ENCODE results near the gene EXOSC7. TPM values are rescaled to one million over a fixed set of nuclear protein-coding genes. Genes with fewer than 3 reads are reported as not detected.

The EXOSC7 gene
- total RNA-seq, 1 experiment from 2014 or later = 43.4 TPM

- DNase-seq (ENCODE audit: low read depth) = peak; percentile 33
Measured at GRCh38 chr3:44992555-44993470, 16.8 kb downstream of the EXOSC7 start.

GRCh38 chr3:44993471-44994205 is 17.6 kb downstream of the EXOSC7 start:
- peak; percentile 92 for DNase-seq (ENCODE audit: low read depth)

- peak; percentile 55 for DNase-seq (ENCODE audit: low read depth)
Measured at GRCh38 chr3:44995142-44995770, 19.2 kb downstream of the EXOSC7 start.

- no peak for DNase-seq (ENCODE audit: low read depth)
Measured at GRCh38 chr3:44996556-44996969, 20.5 kb downstream of the EXOSC7 start.

GRCh38 chr3:44999782-45000181 is 23.7 kb downstream of the EXOSC7 start:
- DNase-seq (ENCODE audit: low read depth) = no peak

- no peak for DNase-seq (ENCODE audit: low read depth)
Measured at GRCh38 chr3:45000823-45001222, 24.8 kb downstream of the EXOSC7 start.

- no peak for DNase-seq (ENCODE audit: low read depth)
Measured at GRCh38 chr3:45001738-45002137, 25.7 kb downstream of the EXOSC7 start.

- no peak for DNase-seq (ENCODE audit: low read depth)
Measured at GRCh38 chr3:45002139-45002660, 26.2 kb downstream of the EXOSC7 start.

GRCh38 chr3:45002720-45003119 is 26.7 kb downstream of the EXOSC7 start:
- DNase-seq (ENCODE audit: low read depth) = no peak

- no peak for DNase-seq (ENCODE audit: low read depth)
Measured at GRCh38 chr3:45003406-45003805, 27.4 kb downstream of the EXOSC7 start.

GRCh38 chr3:45003859-45004258 is 27.8 kb downstream of the EXOSC7 start:
- DNase-seq (ENCODE audit: low read depth) = no peak

- no peak for DNase-seq (ENCODE audit: low read depth)
Measured at GRCh38 chr3:45007091-45007490, 31.0 kb downstream of the EXOSC7 start.

- peak; percentile 24 for DNase-seq (ENCODE audit: low read depth)
Measured at GRCh38 chr3:45008117-45008516, 32.1 kb downstream of the EXOSC7 start.

- DNase-seq (ENCODE audit: low read depth) = no peak
Measured at GRCh38 chr3:45009868-45010267, 33.8 kb downstream of the EXOSC7 start.

GRCh38 chr3:45010811-45011333 is 34.8 kb downstream of the EXOSC7 start:
- DNase-seq (ENCODE audit: low read depth) = peak; percentile 94

- peak; percentile 89 for DNase-seq (ENCODE audit: low read depth)
Measured at GRCh38 chr3:45011756-45012508, 35.9 kb downstream of the EXOSC7 start.

- DNase-seq (ENCODE audit: low read depth) = no peak
Measured at GRCh38 chr3:45012577-45012976, 36.5 kb downstream of the EXOSC7 start.

GRCh38 chr3:45016916-45017315 is 40.9 kb downstream of the EXOSC7 start:
- no peak for DNase-seq (ENCODE audit: low read depth)

GRCh38 chr3:45017821-45018220 is 41.8 kb downstream of the EXOSC7 start:
- no peak for DNase-seq (ENCODE audit: low read depth)

- no peak for DNase-seq (ENCODE audit: low read depth)
Measured at GRCh38 chr3:45020534-45020933, 44.5 kb downstream of the EXOSC7 start.
